ENCODE data around the gene KRT7.
"Not testable (repeated sequence)": the region's sequence is repeated elsewhere in the genome, so short reads cannot be mapped to it uniquely, and the experiment has no call there.

Gene KRT7

DNA sequence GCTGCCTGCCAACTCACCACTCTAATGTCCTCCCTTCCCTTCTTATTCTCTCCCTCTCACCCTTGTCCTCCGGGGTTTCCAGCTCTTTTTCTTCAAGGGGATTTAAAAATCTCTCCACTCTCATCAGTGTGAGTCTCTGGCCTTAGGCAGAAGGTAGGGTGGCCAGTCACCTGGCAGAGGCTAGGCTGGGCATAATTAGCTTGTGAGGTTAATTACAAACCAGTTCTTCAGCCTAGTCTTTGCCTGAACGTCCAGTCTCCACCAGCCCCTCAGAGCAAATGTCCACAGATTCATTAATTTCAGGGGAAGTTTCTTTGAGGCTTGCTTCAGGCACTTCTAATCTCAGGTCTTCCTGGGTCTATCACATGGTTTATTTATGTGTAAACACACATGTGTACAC is 6.7 kb downstream of the KRT7 start:
- no peaks in the 10 kb centered on the region for H3K9me3 ChIP-seq (ENCODE audit: insufficient read depth, low read length)
- H4K20me1 ChIP-seq (ENCODE audit: insufficient read depth, low read length), result no peaks in the 10 kb centered on the region
- no peak overlapping the region for H3K27ac ChIP-seq (ENCODE audit: low read length)
- H3K9ac ChIP-seq (ENCODE audit: low read length), result no peak overlapping the region
- TF ChIP-seq, protein P1, sequence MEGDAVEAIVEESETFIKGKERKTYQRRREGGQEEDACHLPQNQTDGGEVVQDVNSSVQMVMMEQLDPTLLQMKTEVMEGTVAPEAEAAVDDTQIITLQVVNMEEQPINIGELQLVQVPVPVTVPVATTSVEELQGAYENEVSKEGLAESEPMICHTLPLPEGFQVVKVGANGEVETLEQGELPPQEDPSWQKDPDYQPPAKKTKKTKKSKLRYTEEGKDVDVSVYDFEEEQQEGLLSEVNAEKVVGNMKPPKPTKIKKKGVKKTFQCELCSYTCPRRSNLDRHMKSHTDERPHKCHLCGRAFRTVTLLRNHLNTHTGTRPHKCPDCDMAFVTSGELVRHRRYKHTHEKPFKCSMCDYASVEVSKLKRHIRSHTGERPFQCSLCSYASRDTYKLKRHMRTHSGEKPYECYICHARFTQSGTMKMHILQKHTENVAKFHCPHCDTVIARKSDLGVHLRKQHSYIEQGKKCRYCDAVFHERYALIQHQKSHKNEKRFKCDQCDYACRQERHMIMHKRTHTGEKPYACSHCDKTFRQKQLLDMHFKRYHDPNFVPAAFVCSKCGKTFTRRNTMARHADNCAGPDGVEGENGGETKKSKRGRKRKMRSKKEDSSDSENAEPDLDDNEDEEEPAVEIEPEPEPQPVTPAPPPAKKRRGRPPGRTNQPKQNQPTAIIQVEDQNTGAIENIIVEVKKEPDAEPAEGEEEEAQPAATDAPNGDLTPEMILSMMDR (IDR thresholded peaks at IDR 0.05; ENCODE audit: low read depth, low read length), result no peak
- no peak for TF ChIP-seq EZH2phosphoT487 (IDR thresholded peaks at IDR 0.05; ENCODE audit: low read depth)
- H3K36me3 ChIP-seq (replicated peaks; ENCODE audit: low read depth, low read length), result no peaks in the 10 kb centered on the region
- peaks cover 20% of the 10 kb centered on the region for H3K4me1 ChIP-seq (ENCODE audit: low read length)
- no peaks in the 10 kb centered on the region for H3K79me2 ChIP-seq (ENCODE audit: low read length)
- H2AFZ ChIP-seq (ENCODE audit: low read depth, low read length), result no peak overlapping the region
- H3K27me3 ChIP-seq (ENCODE audit: low read depth, low read length), result no peaks in the 10 kb centered on the region
- no peak overlapping the region for H3K4me3 ChIP-seq (ENCODE audit: low read length)
- no peak overlapping the region for H3K4me2 ChIP-seq (ENCODE audit: low read length)

DNA sequence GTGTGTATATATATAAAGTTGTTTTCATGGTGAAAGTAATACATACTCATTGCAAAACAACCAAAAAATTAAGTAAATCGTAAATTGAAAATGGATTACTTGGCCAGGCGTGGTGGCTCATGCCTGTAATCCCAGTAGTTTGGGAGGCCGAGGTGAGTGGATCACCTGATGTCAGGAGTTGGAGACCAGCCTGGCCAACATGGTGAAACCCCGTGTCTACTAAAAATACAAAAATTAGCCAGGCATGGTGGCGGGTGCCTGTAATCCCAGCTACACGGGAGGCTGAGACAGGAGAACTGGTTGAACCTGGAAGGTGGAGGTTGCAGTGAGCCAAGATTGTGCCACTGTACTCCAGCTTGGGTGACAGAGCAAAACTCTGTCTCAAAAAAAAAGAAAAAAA is 7.2 kb downstream of the KRT7 start:
- H3K79me2 ChIP-seq (ENCODE audit: low read length); H3K4me2 ChIP-seq (ENCODE audit: low read length); H3K9ac ChIP-seq (ENCODE audit: low read length); H3K9me3 ChIP-seq (ENCODE audit: insufficient read depth, low read length); H3K36me3 ChIP-seq (replicated peaks; ENCODE audit: low read depth, low read length); H4K20me1 ChIP-seq (ENCODE audit: insufficient read depth, low read length); H2AFZ ChIP-seq (ENCODE audit: low read depth, low read length); H3K4me3 ChIP-seq (ENCODE audit: low read length); H3K27ac ChIP-seq (ENCODE audit: low read length); H3K27me3 ChIP-seq (ENCODE audit: low read depth, low read length): not testable (repeated sequence)
- peaks cover 25% of the 10 kb centered on the region for H3K4me1 ChIP-seq (ENCODE audit: low read length)

DNA sequence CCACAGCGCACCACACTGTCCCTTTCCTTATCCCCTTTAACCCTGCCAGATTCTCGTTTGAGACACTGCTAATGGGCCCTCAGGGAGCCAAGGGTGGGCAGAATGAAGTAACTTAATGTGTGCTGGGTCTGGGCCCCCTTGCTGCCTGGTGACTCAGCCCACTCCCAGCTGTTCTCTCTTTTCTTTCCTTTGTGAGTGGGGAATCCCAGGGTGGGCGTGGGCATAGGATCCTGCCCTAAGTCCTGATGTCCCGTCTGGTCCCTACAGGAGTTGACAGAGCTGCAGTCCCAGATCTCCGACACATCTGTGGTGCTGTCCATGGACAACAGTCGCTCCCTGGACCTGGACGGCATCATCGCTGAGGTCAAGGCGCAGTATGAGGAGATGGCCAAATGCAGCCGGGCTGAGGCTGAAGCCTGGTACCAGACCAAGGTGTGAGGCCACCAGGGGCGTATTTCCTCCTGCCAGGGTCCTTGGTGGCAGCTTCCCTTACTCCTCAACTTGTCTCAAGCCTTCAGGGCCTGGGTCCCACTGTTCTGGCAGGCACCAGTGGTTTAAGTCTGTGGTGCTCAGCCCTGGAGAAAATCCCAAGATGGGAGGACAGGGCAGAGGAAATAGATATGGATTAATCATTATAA is 8.3 kb downstream of the KRT7 start:
- Histone ChIP-seq H3K36me3 (replicated peaks; ENCODE audit: low read depth, low read length) (no peaks in the 10 kb centered on the region), H3K9me3 (ENCODE audit: insufficient read depth, low read length) (no peaks in the 10 kb centered on the region), H3K27ac (ENCODE audit: low read length) (no peak overlapping the region), H3K27me3 (ENCODE audit: low read depth, low read length) (no peaks in the 10 kb centered on the region), H3K4me2 (ENCODE audit: low read length) (no peak overlapping the region), H3K79me2 (ENCODE audit: low read length) (no peaks in the 10 kb centered on the region), H3K4me3 (ENCODE audit: low read length) (no peak overlapping the region), H3K9ac (ENCODE audit: low read length) (no peak overlapping the region), H2AFZ (ENCODE audit: low read depth, low read length) (no peak overlapping the region), H3K4me1 (ENCODE audit: low read length) (peaks cover 36% of the 10 kb centered on the region), H4K20me1 (ENCODE audit: insufficient read depth, low read length) (no peaks in the 10 kb centered on the region)
- TF ChIP-seq EZH2phosphoT487 (IDR thresholded peaks at IDR 0.05; ENCODE audit: low read depth), result no peak
- TF ChIP-seq, protein P1 (IDR thresholded peaks at IDR 0.05; ENCODE audit: low read depth, low read length), result no peak

DNA sequence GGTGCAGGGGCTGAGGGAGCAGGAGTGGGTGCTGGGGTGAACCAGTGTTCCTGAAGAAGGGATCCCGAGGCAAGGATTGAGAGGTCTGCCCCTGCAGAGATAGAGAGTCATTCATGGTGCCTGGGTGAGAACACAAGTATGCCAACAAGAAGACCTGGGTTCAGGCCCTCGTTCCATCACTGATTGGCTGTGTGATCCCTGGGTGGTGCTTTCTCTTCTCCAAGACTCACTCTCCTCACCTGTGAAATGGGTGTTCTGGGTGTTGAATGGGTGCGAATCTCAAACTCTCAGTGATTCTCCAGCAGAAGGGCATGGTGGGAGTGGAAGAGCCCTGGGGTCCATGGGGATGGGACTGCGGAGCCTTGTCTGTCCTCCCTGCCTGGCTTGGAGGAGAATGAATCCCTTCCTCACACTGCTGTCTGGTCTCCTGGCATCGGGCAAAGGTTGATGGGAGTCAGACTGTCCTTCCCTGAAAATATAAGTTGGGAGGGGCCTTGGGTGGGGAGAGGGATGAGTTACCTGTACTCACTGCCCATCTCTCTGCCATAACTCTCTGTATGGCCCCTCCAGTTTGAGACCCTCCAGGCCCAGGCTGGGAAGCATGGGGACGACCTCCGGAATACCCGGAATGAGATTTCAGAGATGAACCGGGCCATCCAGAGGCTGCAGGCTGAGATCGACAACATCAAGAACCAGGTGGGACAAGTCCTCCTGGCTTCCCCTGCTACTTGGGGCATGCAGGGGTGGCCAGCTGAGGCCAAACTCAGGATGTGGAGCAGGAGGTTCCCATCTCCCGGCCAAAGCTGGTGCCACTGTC is 9.6 kb downstream of the KRT7 start:
- no peak for TF ChIP-seq EZH2phosphoT487 (IDR thresholded peaks at IDR 0.05; ENCODE audit: low read depth)
- TF ChIP-seq, protein P1 (IDR thresholded peaks at IDR 0.05; ENCODE audit: low read depth, low read length), result no peak
- H3K79me2 ChIP-seq (ENCODE audit: low read length), result no peaks in the 10 kb centered on the region
- H3K36me3 ChIP-seq (replicated peaks; ENCODE audit: low read depth, low read length), result no peaks in the 10 kb centered on the region
- peak overlapping the region; percentile 57; the same call in 1 of the 2 replicates for H2AFZ ChIP-seq (ENCODE audit: low read depth, low read length)
- H3K4me2 ChIP-seq (ENCODE audit: low read length), result peak overlapping the region; percentile 89; the same call in 1 of the 2 replicates
- no peaks in the 10 kb centered on the region for H3K27me3 ChIP-seq (ENCODE audit: low read depth, low read length)
- H4K20me1 ChIP-seq (ENCODE audit: insufficient read depth, low read length), result no peaks in the 10 kb centered on the region
- no peaks in the 10 kb centered on the region for H3K9me3 ChIP-seq (ENCODE audit: insufficient read depth, low read length)
- peaks cover 49% of the 10 kb centered on the region for H3K4me1 ChIP-seq (ENCODE audit: low read length)
- no peak overlapping the region; the same call in 1 of the 2 replicates for H3K9ac ChIP-seq (ENCODE audit: low read length)
- H3K27ac ChIP-seq (ENCODE audit: low read length), result peak overlapping the region; percentile 81
- H3K4me3 ChIP-seq (ENCODE audit: low read length), result no peak overlapping the region

Data from OCI-LY3 (cell line).